Ovary (tissue), 9 donors: ENCODE measurements around the gene CGAS. TPM values are rescaled to one million over a fixed set of nuclear protein-coding genes. Genes with fewer than 3 reads are reported as not detected.
"Not testable (repeated sequence)": the region's sequence is repeated elsewhere in the genome, so short reads cannot be mapped to it uniquely, and the experiment has no call there.

Source experiments
- DNase-seq, 5 donors: peaks; one replicate each; pipeline ENCODE4 v3.0.0-alpha.2; 2019 to 2020
- H3K27ac ChIP-seq, 2 donors: fragments of 200-600 bp; one replicate each; pipeline versions ENCODE4 v1.5.1 to v1.8.0; 2019 to 2022
- H3K27me3 ChIP-seq: fragments of 200-600 bp; one replicate; pipeline ENCODE4 v1.8.0; 2022
- H3K36me3 ChIP-seq: fragments of 200-600 bp; sonication (generic); one replicate; pipeline ENCODE4 v1.5.1; 2019
- H3K4me1 ChIP-seq: one replicate; pipeline ENCODE4 v1.8.1; 2013; ENCODE audit warnings: mild to moderate bottlenecking, moderate library complexity; ENCODE audit not compliant: insufficient read depth
- H3K4me3 ChIP-seq: fragments of 200-600 bp; sonication (generic); one replicate; pipeline ENCODE4 v1.5.1; 2017
- H3K9me3 ChIP-seq, 2 donors: fragments of 200-600 bp in 1 of 2; sonication (generic) in 1 of 2; one replicate each; pipeline versions ENCODE4 v1.5.1 to v1.8.1; 2013 to 2019; ENCODE audit warnings: mild to moderate bottlenecking in 1 of 2, moderate library complexity in 1 of 2
- CTCF ChIP-seq, 3 donors: fragments of 450-650 bp in 2 of 3; fragments of 200-600 bp in 1 of 3; IDR thresholded peaks; one replicate each; pipeline versions ENCODE4 v1.5.1 to v1.8.0; 2016 to 2022; ENCODE audit warnings: antibody characterized with exemption in 3 of 3, mild to moderate bottlenecking in 1 of 3
- EP300 ChIP-seq: sonication (generic); formaldehyde crosslinking; IDR thresholded peaks from one replicate; pipeline ENCODE4 v1.6.1; 2017; ENCODE audit warnings: antibody characterized with exemption
- POLR2A ChIP-seq: fragments of 450-650 bp; IDR thresholded peaks from one replicate; pipeline ENCODE4 v1.6.1; 2017; ENCODE audit warnings: antibody characterized with exemption, mild to moderate bottlenecking, moderate library complexity
- WGBS, 3 donors: extraction: QIAGEN DNeasy Blood & Tissue Kit in 1 of 3; methylation state at CpG; one replicate each; pipeline versions ENCODE4 v1.1.5 to v1.1.7; 2013 to 2017; 5-methylcytosine and 5-hydroxymethylcytosine counted together
- intact Hi-C, 4 donors: fragments of 100-400 bp; cut with DNase I; formaldehyde crosslinking; loops; one replicate each; pipeline versions ENCODE4 v1.11.0 to v1.15.1; 2022 to 2023
- polyA plus RNA-seq, 2 donors: library from polyadenylated mRNA; stranded (reverse); fragments of 200-250 nt in 1 of 2; fragments of 350-450 nt in 1 of 2; fragmentation: Illumina TruSeq in 1 of 2; extraction: RNeasy Lipid Tissue Mini Kit (QIAGEN cat#74804) in 1 of 2; gene quantifications; one replicate each; pipeline ENCODE4 v1.2.3, GENCODE V29; 2013 to 2014
- total RNA-seq, 7 donors: library from RNA; depleted of rRNA in 2 of 7; stranded (reverse); fragments of >200 nt in 2 of 7; fragmentation: NEBNext Ultra II Directional in 3 of 7; extraction: Animal tissue kit (Norgen Biotek cat#: 25700) in 3 of 7; gene quantifications; one replicate each; pipeline versions ENCODE4 v1.1.0 to v1.2.4, GENCODE V29; 2016 to 2023
- donor health status: DM: no; HTN: no; CAD: no; lungs with moderate emphysema.
- donor health status: DM: no; HTN: no; CAD: no.
- donor health status: Bipolar disorder and iron deficiency.
- donor health status: DM: yes; HTN: yes; CAD: no.
- donor health status: DM: no; HTN: no; CAD: no.
- donor health status: DM: yes; HTN: yes; CAD: no.

Gene CGAS
- total and polyA plus RNA-seq, 9 donors: 1.2 to 4.4 (median 2.8) TPM

- 93 to 96% (median 96%) methylated on average over 10 of the region's 10 CpGs for WGBS, 3 donors
- no peak for DNase-seq
Measured at GRCh38 chr6:73395875-73396274, 56.2 kb downstream of the CGAS start.

GRCh38 chr6:73394577-73395354, 57.3 kb downstream of the CGAS start, which contains the start of gene DDX43:
Gene DDX43, plus strand, starts transcription at chr6:73394828. Its CDS starts 78 bp downstream, at chr6:73394906.
- WGBS, 3 donors: 75 to 83% (median 83%) methylated on average over 54 of the region's 54 CpGs
- H3K9me3 ChIP-seq: no peaks in the 10 kb centered on the region
- no peak within 1 kb of the TSS for H3K27ac ChIP-seq
- intact Hi-C loops: no loop called here
- H3K4me3 ChIP-seq: no peak within 1 kb of the TSS
- H3K36me3 ChIP-seq: no peaks in the 10 kb centered on the region
- H3K4me1 ChIP-seq: no peaks in the 10 kb centered on the region
- peak; percentile 34 to 78 (median 66) for DNase-seq
- TF ChIP-seq EP300: no peak
- TF ChIP-seq POLR2A: no peak
- no peak for TF ChIP-seq CTCF (IDR thresholded peaks at IDR 0.05)
- no peaks in the 10 kb centered on the region for H3K27me3 ChIP-seq

More at GRCh38 chr6:73395875-73396274, 56.2 kb downstream of the CGAS start:
- H3K4me1 ChIP-seq: no peaks in the 10 kb centered on the region
- no peak overlapping the region for H3K27ac ChIP-seq
- no peak overlapping the region for H3K4me3 ChIP-seq
- H3K9me3 ChIP-seq: no peaks in the 10 kb centered on the region
- TF ChIP-seq EP300 (no peak), POLR2A (no peak), CTCF (IDR thresholded peaks at IDR 0.05) (no peak)
- intact Hi-C loops: no loop called here
- no peaks in the 10 kb centered on the region for H3K36me3 ChIP-seq
- H3K27me3 ChIP-seq: no peaks in the 10 kb centered on the region

- Histone ChIP-seq H3K27ac (no peak overlapping the region), H3K9me3 (no peaks in the 10 kb centered on the region), H3K27me3 (no peaks in the 10 kb centered on the region), H3K36me3 (no peaks in the 10 kb centered on the region), H3K4me1 (no peaks in the 10 kb centered on the region), H3K4me3 (no peak overlapping the region)
- TF ChIP-seq EP300: no peak
- no peak for TF ChIP-seq POLR2A
- TF ChIP-seq CTCF (IDR thresholded peaks at IDR 0.05): no peak
- intact Hi-C loops: no loop called here
- WGBS, 3 donors: 90 to 93% (median 90%) methylated on average over 3 of the region's 3 CpGs
- no peak for DNase-seq
Measured at GRCh38 chr6:73393278-73393677, 58.8 kb downstream of the CGAS start.

- WGBS, 3 donors: 69 to 70% (median 70%) methylated on average over 4 of the region's 4 CpGs
- intact Hi-C loops, H3K4me3 ChIP-seq, H3K9me3 ChIP-seq, H3K36me3 ChIP-seq, H3K27ac ChIP-seq, H3K27me3 ChIP-seq, DNase-seq, H3K4me1 ChIP-seq: not testable (repeated sequence)
Measured at GRCh38 chr6:73392188-73392587, 59.9 kb downstream of the CGAS start.

GRCh38 chr6:73391675-73392074, 60.4 kb downstream of the CGAS start:
- 85 to 93% (median 91%) methylated on average over 2 of the region's 2 CpGs for WGBS, 3 donors
- Histone ChIP-seq H3K9me3 (no peaks in the 10 kb centered on the region), H3K4me3 (no peak overlapping the region), H3K36me3 (no peaks in the 10 kb centered on the region), H3K4me1 (no peaks in the 10 kb centered on the region), H3K27me3 (no peaks in the 10 kb centered on the region), H3K27ac (no peak overlapping the region)
- intact Hi-C loops: no loop called here
- DNase-seq: no peak
- no peak for TF ChIP-seq POLR2A
